Breast epithelium (tissue), 4 donors: ENCODE data around the gene FNDC3A. TPM values are rescaled to one million over a fixed set of nuclear protein-coding genes. Genes with fewer than 3 reads are reported as not detected.

ENCODE experiments used
- DNase-seq, 2 donors: peaks; one replicate each; pipeline ENCODE4 v3.0.0-alpha.2; 2019; ENCODE audit warnings: low spot score in 2 of 2
- H3K27ac ChIP-seq, 2 donors: fragments of 200-600 bp; sonication (generic) in 1 of 2; one replicate each; pipeline ENCODE4 v1.5.1; 2016 to 2019; ENCODE audit warnings: mild to moderate bottlenecking in 1 of 2
- H3K27me3 ChIP-seq, 2 donors: fragments of 200-600 bp; sonication (generic) in 1 of 2; one replicate each; pipeline versions ENCODE4 v1.5.1 to v1.6.0; 2017 to 2019; ENCODE audit warnings: control low read depth in 1 of 2, mild to moderate bottlenecking in 1 of 2
- H3K36me3 ChIP-seq: fragments of 200-600 bp; one replicate; pipeline ENCODE4 v1.5.1; 2019
- H3K4me1 ChIP-seq, 2 donors: fragments of 200-600 bp; sonication (generic); one replicate each; pipeline ENCODE4 v1.5.1; 2016 to 2019; ENCODE audit warnings: control low read depth in 1 of 2
- H3K4me3 ChIP-seq, 3 donors: fragments of 200-600 bp; sonication (generic); 1 replicate in 2 of 3; 2 replicates in 1 of 3; pipeline ENCODE4 v1.5.1; 2016 to 2019; ENCODE audit warnings: mild to moderate bottlenecking in 3 of 3, moderate library complexity in 2 of 3
- H3K9me3 ChIP-seq, 2 donors: fragments of 200-600 bp; sonication (generic) in 1 of 2; one replicate each; pipeline ENCODE4 v1.5.1; 2016 to 2019; ENCODE audit warnings: control low read depth in 1 of 2
- POLR2A ChIP-seq: fragments of 450-650 bp; IDR thresholded peaks from one replicate; pipeline ENCODE4 v1.6.1; 2016; ENCODE audit warnings: antibody characterized with exemption, mild to moderate bottlenecking, moderate library complexity
- POLR2AphosphoS5 ChIP-seq, 3 donors: sonication (generic); formaldehyde crosslinking; IDR thresholded peaks; one replicate each; pipeline ENCODE4 v1.6.1; 2017; ENCODE audit warnings: antibody characterized with exemption in 3 of 3
- intact Hi-C: fragments of 100-400 bp; cut with DNase I; formaldehyde crosslinking; loops from one replicate; pipeline ENCODE4 v1.15.1; 2023; ENCODE audit warnings: low total_unique reads
- total RNA-seq, 3 donors: library from RNA; depleted of rRNA; stranded (reverse); fragments of >200 nt; gene quantifications; one replicate each; pipeline ENCODE4 v1.1.0, GENCODE V29; 2016
- TF ChIP-seq, protein P1 (sequence below), 3 donors: fragments of 450-650 bp; IDR thresholded peaks; one replicate each; pipeline ENCODE4 v1.5.1; 2016 to 2017; ENCODE audit warnings: antibody characterized with exemption in 3 of 3, mild to moderate bottlenecking in 3 of 3, moderate library complexity in 3 of 3

Gene FNDC3A
- total RNA-seq, 3 donors from 2014 or later, result 45.3 to 85.8 (median 57.7) TPM

- no peak for DNase-seq
- intact Hi-C loops, result no loop called here
- no peaks in the 10 kb centered on the region for H3K4me1 ChIP-seq
- H3K4me3 ChIP-seq, result peak overlapping the region; percentile 80 to 91 (median 85)
- H3K27ac ChIP-seq, result peak overlapping the region; percentile 95
- H3K27me3 ChIP-seq, result no peaks in the 10 kb centered on the region
- TF ChIP-seq POLR2AphosphoS5 (IDR thresholded peaks at IDR 0.05), result no peak
- TF ChIP-seq POLR2A, result no peak
- TF ChIP-seq, protein P1, sequence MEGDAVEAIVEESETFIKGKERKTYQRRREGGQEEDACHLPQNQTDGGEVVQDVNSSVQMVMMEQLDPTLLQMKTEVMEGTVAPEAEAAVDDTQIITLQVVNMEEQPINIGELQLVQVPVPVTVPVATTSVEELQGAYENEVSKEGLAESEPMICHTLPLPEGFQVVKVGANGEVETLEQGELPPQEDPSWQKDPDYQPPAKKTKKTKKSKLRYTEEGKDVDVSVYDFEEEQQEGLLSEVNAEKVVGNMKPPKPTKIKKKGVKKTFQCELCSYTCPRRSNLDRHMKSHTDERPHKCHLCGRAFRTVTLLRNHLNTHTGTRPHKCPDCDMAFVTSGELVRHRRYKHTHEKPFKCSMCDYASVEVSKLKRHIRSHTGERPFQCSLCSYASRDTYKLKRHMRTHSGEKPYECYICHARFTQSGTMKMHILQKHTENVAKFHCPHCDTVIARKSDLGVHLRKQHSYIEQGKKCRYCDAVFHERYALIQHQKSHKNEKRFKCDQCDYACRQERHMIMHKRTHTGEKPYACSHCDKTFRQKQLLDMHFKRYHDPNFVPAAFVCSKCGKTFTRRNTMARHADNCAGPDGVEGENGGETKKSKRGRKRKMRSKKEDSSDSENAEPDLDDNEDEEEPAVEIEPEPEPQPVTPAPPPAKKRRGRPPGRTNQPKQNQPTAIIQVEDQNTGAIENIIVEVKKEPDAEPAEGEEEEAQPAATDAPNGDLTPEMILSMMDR (IDR thresholded peaks at IDR 0.05), result no peak
- H3K36me3 ChIP-seq, result no peaks in the 10 kb centered on the region
- no peaks in the 10 kb centered on the region for H3K9me3 ChIP-seq
Observed at GRCh38 chr13:49248622-49249002, 272.9 kb downstream of the FNDC3A start.

DNA sequence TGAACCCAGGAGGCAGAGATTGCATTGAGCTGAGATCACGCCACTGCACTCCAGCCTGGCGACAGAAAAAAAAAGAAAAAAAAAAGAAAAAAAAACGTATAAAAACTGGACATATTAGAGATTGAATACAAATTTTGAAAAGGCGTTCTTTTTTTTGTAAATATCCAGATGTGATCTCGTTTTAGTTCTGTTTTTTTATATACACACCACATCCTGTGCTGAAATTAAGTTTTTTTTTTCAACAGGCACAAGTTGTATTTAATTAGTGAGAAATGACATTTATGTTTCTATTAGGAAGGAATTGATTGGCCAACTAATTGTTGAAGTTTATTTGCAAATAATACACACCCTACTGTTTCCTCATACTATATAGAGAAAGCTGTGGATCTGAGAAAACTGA lies 275.6 kb downstream of the FNDC3A start:
- H3K27me3 ChIP-seq, result no peaks in the 10 kb centered on the region
- TF ChIP-seq POLR2AphosphoS5 (IDR thresholded peaks at IDR 0.05) (no peak), POLR2A (no peak)
- TF ChIP-seq, protein P1 (IDR thresholded peaks at IDR 0.05), result no peak
- intact Hi-C loops, result no loop called here
- no peak overlapping the region for H3K27ac ChIP-seq
- DNase-seq, result no peak
- H3K4me3 ChIP-seq, result no peak overlapping the region
- H3K4me1 ChIP-seq, result no peaks in the 10 kb centered on the region
- no peaks in the 10 kb centered on the region for H3K9me3 ChIP-seq
- H3K36me3 ChIP-seq, result no peaks in the 10 kb centered on the region

- Histone ChIP-seq H3K9me3 (no peaks in the 10 kb centered on the region), H3K4me3 (no peak overlapping the region), H3K36me3 (no peaks in the 10 kb centered on the region), H3K27me3 (no peaks in the 10 kb centered on the region), H3K4me1 (no peaks in the 10 kb centered on the region), H3K27ac (no peak overlapping the region)
- no peak for TF ChIP-seq POLR2A
- no peak for TF ChIP-seq POLR2AphosphoS5 (IDR thresholded peaks at IDR 0.05)
- TF ChIP-seq, protein P1 (IDR thresholded peaks at IDR 0.05), result no peak
- intact Hi-C loops, result no loop called here
- no peak for DNase-seq
Observed at GRCh38 chr13:49253310-49253709, 277.6 kb downstream of the FNDC3A start.

DNA sequence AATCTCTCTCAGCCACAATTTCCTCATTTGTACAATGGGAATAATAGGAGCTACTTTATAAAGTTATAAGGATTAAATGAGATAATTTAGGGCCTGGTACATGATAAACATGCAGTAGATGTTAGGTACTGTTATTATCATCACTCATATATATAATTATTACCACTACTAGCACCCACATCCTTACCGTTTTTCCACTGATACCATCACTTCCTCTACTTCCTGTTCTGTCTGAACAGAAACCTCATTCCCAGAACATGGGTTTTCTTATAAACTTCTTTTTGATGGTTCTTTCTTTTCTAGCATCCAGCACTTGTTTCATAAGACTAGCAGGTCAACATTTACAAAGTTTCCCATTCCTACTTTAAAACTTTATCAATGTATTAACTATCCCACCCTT lies 278.3 kb downstream of the FNDC3A start:
- no peak for DNase-seq
- intact Hi-C loops, result no loop called here
- H3K36me3 ChIP-seq, result no peaks in the 10 kb centered on the region
- H3K27me3 ChIP-seq, result no peaks in the 10 kb centered on the region
- H3K27ac ChIP-seq, result no peak overlapping the region
- TF ChIP-seq, protein P1 (IDR thresholded peaks at IDR 0.05), result no peak
- TF ChIP-seq POLR2A (no peak), POLR2AphosphoS5 (IDR thresholded peaks at IDR 0.05) (no peak)
- H3K9me3 ChIP-seq, result no peaks in the 10 kb centered on the region
- no peak overlapping the region for H3K4me3 ChIP-seq
- no peaks in the 10 kb centered on the region for H3K4me1 ChIP-seq

DNA sequence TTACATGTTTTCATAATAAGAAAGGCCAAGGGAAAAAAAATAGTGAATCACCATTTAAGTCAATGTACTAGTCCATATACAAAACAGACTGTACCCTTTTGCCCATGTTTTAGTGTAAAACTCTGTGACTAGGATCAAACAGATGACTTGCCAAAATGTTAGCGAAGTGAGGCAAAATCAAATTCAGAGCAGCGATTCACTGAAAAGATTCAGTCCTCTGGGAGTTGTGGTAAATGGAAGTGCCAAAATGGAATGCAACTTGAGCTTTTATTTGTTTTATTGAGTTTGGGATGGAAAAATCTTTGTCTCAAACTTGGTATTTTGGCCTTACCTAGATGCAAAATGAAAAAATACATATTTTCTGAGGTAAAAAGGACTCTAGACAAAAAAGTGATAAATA lies 281.1 kb downstream of the FNDC3A start:
- Histone ChIP-seq H3K4me1 (no peaks in the 10 kb centered on the region), H3K36me3 (peaks cover 8% of the 10 kb centered on the region), H3K9me3 (no peaks in the 10 kb centered on the region), H3K4me3 (no peak overlapping the region), H3K27me3 (no peaks in the 10 kb centered on the region), H3K27ac (peak overlapping the region in 1 of 2 donors; percentile 65)
- TF ChIP-seq POLR2AphosphoS5 (IDR thresholded peaks at IDR 0.05), result no peak
- TF ChIP-seq, protein P1 (IDR thresholded peaks at IDR 0.05), result no peak
- no peak for TF ChIP-seq POLR2A
- no peak for DNase-seq
- intact Hi-C loops, result no loop called here
